GM19025 (cell line): ENCODE measurements around the gene PTRHD1.
"Not testable (repeated sequence)": the region's sequence is repeated elsewhere in the genome, so short reads cannot be mapped to it uniquely, and the experiment has no call there.

Experiments
- ATAC-seq: cut with Tn5 transposase; IDR thresholded peaks from one replicate; pipeline ENCODE4 v1.9.1; 2021; ENCODE audit warnings: mild to moderate bottlenecking, low read depth, moderate library complexity; ENCODE audit not compliant: unreplicated experiment

The PTRHD1 gene

GRCh38 chr2:24814516-24814915, 21.3 kb upstream of the PTRHD1 start:
- ATAC-seq = no peak

- ATAC-seq = no peak
Observed at GRCh38 chr2:24813691-24814137, 20.5 kb upstream of the PTRHD1 start.

GRCh38 chr2:24809316-24810007, 16.3 kb upstream of the PTRHD1 start:
- no peak for ATAC-seq

GRCh38 chr2:24806661-24807036, 13.5 kb upstream of the PTRHD1 start:
- no peak for ATAC-seq

GRCh38 chr2:24805811-24806660, 12.8 kb upstream of the PTRHD1 start:
- not testable (repeated sequence) for ATAC-seq

GRCh38 chr2:24800487-24800886, 7.3 kb upstream of the PTRHD1 start:
- ATAC-seq = not testable (repeated sequence)

GRCh38 chr2:24797644-24798043, 4.5 kb upstream of the PTRHD1 start:
- no peak for ATAC-seq

- no peak for ATAC-seq
Observed at GRCh38 chr2:24793761-24794435, 707 bp upstream of the PTRHD1 start.

GRCh38 chr2:24792542-24792873, 683 bp downstream of the PTRHD1 start:
- ATAC-seq = no peak

GRCh38 chr2:24791452-24791851, 1.7 kb downstream of the PTRHD1 start:
- no peak for ATAC-seq

GRCh38 chr2:24788816-24789215, 4.4 kb downstream of the PTRHD1 start:
- no peak for ATAC-seq

GRCh38 chr2:24787532-24787931, 5.7 kb downstream of the PTRHD1 start:
- no peak for ATAC-seq

GRCh38 chr2:24785671-24786321, 7.4 kb downstream of the PTRHD1 start:
- no peak for ATAC-seq

GRCh38 chr2:24783641-24784040, 9.6 kb downstream of the PTRHD1 start:
- ATAC-seq = no peak

- no peak for ATAC-seq
Observed at GRCh38 chr2:24779116-24779515, 14.1 kb downstream of the PTRHD1 start.

- ATAC-seq = no peak
Observed at GRCh38 chr2:24774373-24774772, 18.8 kb downstream of the PTRHD1 start.

- ATAC-seq = no peak
Observed at GRCh38 chr2:24771764-24772586, 21.2 kb downstream of the PTRHD1 start.

GRCh38 chr2:24771061-24771460, 22.1 kb downstream of the PTRHD1 start:
- ATAC-seq = no peak

- ATAC-seq = no peak
Observed at GRCh38 chr2:24768601-24769000, 24.6 kb downstream of the PTRHD1 start.

GRCh38 chr2:24768013-24768412, 25.2 kb downstream of the PTRHD1 start:
- ATAC-seq = no peak
